GM06990 (cell line): Measurements from ENCODE around the gene CDH4.

Experiments
- DNase-seq: peaks from one replicate; pipeline ENCODE4 v3.0.0-alpha.2; 2011; ENCODE audit not compliant: insufficient read length; ENCODE audit errors: extremely low read depth
- H3K27me3 ChIP-seq: replicated peaks from 2 replicates; pipeline ENCODE4 v1.6.0; 2011; ENCODE audit warnings: low read length; ENCODE audit not compliant: control insufficient read depth, insufficient read depth
- H3K36me3 ChIP-seq: 2 replicates; pipeline ENCODE4 v1.5.1; 2011; ENCODE audit warnings: low read length; ENCODE audit not compliant: control insufficient read depth, insufficient read depth
- H3K4me3 ChIP-seq: replicated peaks from 2 replicates; pipeline ENCODE4 v1.5.1; 2011; ENCODE audit warnings: low read depth, mild to moderate bottlenecking, control low read depth, low read length
- CTCF ChIP-seq: IDR thresholded peaks from 2 replicates; pipeline ENCODE4 v1.5.1; 2011; ENCODE audit warnings: low read length, control low read depth, mild to moderate bottlenecking, inconsistent platforms; ENCODE audit not compliant: insufficient read depth, poor library complexity, severe bottlenecking

CDH4 gene

GRCh38 chr20:61700595-61701140, 448.6 kb downstream of the CDH4 start:
- Histone ChIP-seq H3K27me3 (no peaks in the 10 kb centered on the region), H3K36me3 (no peaks in the 10 kb centered on the region), H3K4me3 (no peak overlapping the region)
- no peak for DNase-seq
- no peak for TF ChIP-seq CTCF

GRCh38 chr20:61701401-61701800, 449.3 kb downstream of the CDH4 start:
- Histone ChIP-seq H3K27me3 (no peaks in the 10 kb centered on the region), H3K4me3 (no peak overlapping the region), H3K36me3 (no peaks in the 10 kb centered on the region)
- no peak for TF ChIP-seq CTCF
- DNase-seq: no peak

- TF ChIP-seq CTCF: no peak
- no peaks in the 10 kb centered on the region for H3K36me3 ChIP-seq
- no peak overlapping the region for H3K4me3 ChIP-seq
- DNase-seq: no peak
- no peaks in the 10 kb centered on the region for H3K27me3 ChIP-seq
These were observed 449.7 kb downstream of the CDH4 start for GRCh38 chr20:61701802-61702201.

GRCh38 chr20:61702246-61702645, 450.2 kb downstream of the CDH4 start:
- Histone ChIP-seq H3K27me3 (no peaks in the 10 kb centered on the region), H3K4me3 (no peak overlapping the region), H3K36me3 (no peaks in the 10 kb centered on the region)
- TF ChIP-seq CTCF: no peak
- no peak for DNase-seq

- H3K27me3 ChIP-seq: no peaks in the 10 kb centered on the region
- H3K36me3 ChIP-seq: no peaks in the 10 kb centered on the region
- no peak overlapping the region for H3K4me3 ChIP-seq
- TF ChIP-seq CTCF: no peak
- no peak for DNase-seq
These were observed 452.6 kb downstream of the CDH4 start for GRCh38 chr20:61704661-61705060.
